Ovary (tissue), 9 donors: ENCODE results near the gene MSMB. TPM values are rescaled to one million over a fixed set of nuclear protein-coding genes. Genes with fewer than 3 reads are reported as not detected.

Experiments
- DNase-seq, 5 donors: peaks; one replicate each; pipeline ENCODE4 v3.0.0-alpha.2; 2019 to 2020
- H3K27ac ChIP-seq, 2 donors: fragments of 200-600 bp; one replicate each; pipeline versions ENCODE4 v1.5.1 to v1.8.0; 2019 to 2022
- H3K27me3 ChIP-seq: fragments of 200-600 bp; one replicate; pipeline ENCODE4 v1.8.0; 2022
- H3K36me3 ChIP-seq: fragments of 200-600 bp; sonication (generic); one replicate; pipeline ENCODE4 v1.5.1; 2019
- H3K4me1 ChIP-seq: one replicate; pipeline ENCODE4 v1.8.1; 2013; ENCODE audit warnings: mild to moderate bottlenecking, moderate library complexity; ENCODE audit not compliant: insufficient read depth
- H3K4me3 ChIP-seq: fragments of 200-600 bp; sonication (generic); one replicate; pipeline ENCODE4 v1.5.1; 2017
- H3K9me3 ChIP-seq, 2 donors: fragments of 200-600 bp in 1 of 2; sonication (generic) in 1 of 2; one replicate each; pipeline versions ENCODE4 v1.5.1 to v1.8.1; 2013 to 2019; ENCODE audit warnings: mild to moderate bottlenecking in 1 of 2, moderate library complexity in 1 of 2
- EP300 ChIP-seq: sonication (generic); formaldehyde crosslinking; IDR thresholded peaks from one replicate; pipeline ENCODE4 v1.6.1; 2017; ENCODE audit warnings: antibody characterized with exemption
- POLR2A ChIP-seq: fragments of 450-650 bp; IDR thresholded peaks from one replicate; pipeline ENCODE4 v1.6.1; 2017; ENCODE audit warnings: antibody characterized with exemption, mild to moderate bottlenecking, moderate library complexity
- WGBS, 3 donors: extraction: QIAGEN DNeasy Blood & Tissue Kit in 1 of 3; methylation state at CpG; one replicate each; pipeline versions ENCODE4 v1.1.5 to v1.1.7; 2013 to 2017; 5-methylcytosine and 5-hydroxymethylcytosine counted together
- intact Hi-C, 4 donors: fragments of 100-400 bp; cut with DNase I; formaldehyde crosslinking; loops; one replicate each; pipeline versions ENCODE4 v1.11.0 to v1.15.1; 2022 to 2023
- polyA plus RNA-seq, 2 donors: library from polyadenylated mRNA; stranded (reverse); fragments of 200-250 nt in 1 of 2; fragments of 350-450 nt in 1 of 2; fragmentation: Illumina TruSeq in 1 of 2; extraction: RNeasy Lipid Tissue Mini Kit (QIAGEN cat#74804) in 1 of 2; gene quantifications; one replicate each; pipeline ENCODE4 v1.2.3, GENCODE V29; 2013 to 2014
- total RNA-seq, 7 donors: library from RNA; depleted of rRNA in 2 of 7; stranded (reverse); fragments of >200 nt in 2 of 7; fragmentation: NEBNext Ultra II Directional in 3 of 7; extraction: Animal tissue kit (Norgen Biotek cat#: 25700) in 3 of 7; gene quantifications; one replicate each; pipeline versions ENCODE4 v1.1.0 to v1.2.4, GENCODE V29; 2016 to 2023
- TF ChIP-seq, protein P1 (sequence below), 3 donors: fragments of 450-650 bp in 2 of 3; fragments of 200-600 bp in 1 of 3; IDR thresholded peaks; one replicate each; pipeline versions ENCODE4 v1.5.1 to v1.8.0; 2016 to 2022; ENCODE audit warnings: antibody characterized with exemption in 3 of 3, mild to moderate bottlenecking in 1 of 3
- donor health status: DM: no; HTN: no; CAD: no; lungs with moderate emphysema.
- donor health status: DM: no; HTN: no; CAD: no.
- donor health status: Bipolar disorder and iron deficiency.
- donor health status: DM: yes; HTN: yes; CAD: no.
- donor health status: DM: no; HTN: no; CAD: no.
- donor health status: DM: yes; HTN: yes; CAD: no.

MSMB gene
- total and polyA plus RNA-seq, 9 donors: not detected

DNA sequence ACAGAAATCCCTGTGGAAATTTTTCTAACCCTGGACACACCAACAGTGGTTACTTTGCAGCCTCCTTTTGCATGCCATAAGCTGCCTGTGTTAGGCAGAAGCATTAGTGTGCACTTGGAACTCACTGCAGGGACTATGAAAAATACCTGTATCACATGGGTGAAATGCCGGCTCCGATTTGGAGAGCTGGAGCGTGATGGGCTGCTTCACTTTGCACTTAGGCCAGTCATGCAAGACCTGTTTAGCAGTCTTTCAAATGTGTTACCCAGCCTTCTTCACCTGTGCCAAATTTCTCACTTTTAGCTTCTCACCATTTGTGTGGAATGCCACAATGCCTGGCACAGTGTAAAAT is 26.9 kb downstream of the MSMB start:
- no peak overlapping the region for H3K27ac ChIP-seq
- no peaks in the 10 kb centered on the region for H3K36me3 ChIP-seq
- H3K4me3 ChIP-seq: no peak overlapping the region
- TF ChIP-seq, protein P1, sequence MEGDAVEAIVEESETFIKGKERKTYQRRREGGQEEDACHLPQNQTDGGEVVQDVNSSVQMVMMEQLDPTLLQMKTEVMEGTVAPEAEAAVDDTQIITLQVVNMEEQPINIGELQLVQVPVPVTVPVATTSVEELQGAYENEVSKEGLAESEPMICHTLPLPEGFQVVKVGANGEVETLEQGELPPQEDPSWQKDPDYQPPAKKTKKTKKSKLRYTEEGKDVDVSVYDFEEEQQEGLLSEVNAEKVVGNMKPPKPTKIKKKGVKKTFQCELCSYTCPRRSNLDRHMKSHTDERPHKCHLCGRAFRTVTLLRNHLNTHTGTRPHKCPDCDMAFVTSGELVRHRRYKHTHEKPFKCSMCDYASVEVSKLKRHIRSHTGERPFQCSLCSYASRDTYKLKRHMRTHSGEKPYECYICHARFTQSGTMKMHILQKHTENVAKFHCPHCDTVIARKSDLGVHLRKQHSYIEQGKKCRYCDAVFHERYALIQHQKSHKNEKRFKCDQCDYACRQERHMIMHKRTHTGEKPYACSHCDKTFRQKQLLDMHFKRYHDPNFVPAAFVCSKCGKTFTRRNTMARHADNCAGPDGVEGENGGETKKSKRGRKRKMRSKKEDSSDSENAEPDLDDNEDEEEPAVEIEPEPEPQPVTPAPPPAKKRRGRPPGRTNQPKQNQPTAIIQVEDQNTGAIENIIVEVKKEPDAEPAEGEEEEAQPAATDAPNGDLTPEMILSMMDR (IDR thresholded peaks at IDR 0.05): no peak
- no peak for TF ChIP-seq POLR2A
- no peak for TF ChIP-seq EP300
- DNase-seq: no peak
- WGBS, 3 donors: 89 to 95% (median 91%) methylated on average over 3 of the region's 3 CpGs
- no peaks in the 10 kb centered on the region for H3K9me3 ChIP-seq
- no peaks in the 10 kb centered on the region for H3K27me3 ChIP-seq
- intact Hi-C loops: no loop called here
- H3K4me1 ChIP-seq: peaks cover 11% of the 10 kb centered on the region

DNA sequence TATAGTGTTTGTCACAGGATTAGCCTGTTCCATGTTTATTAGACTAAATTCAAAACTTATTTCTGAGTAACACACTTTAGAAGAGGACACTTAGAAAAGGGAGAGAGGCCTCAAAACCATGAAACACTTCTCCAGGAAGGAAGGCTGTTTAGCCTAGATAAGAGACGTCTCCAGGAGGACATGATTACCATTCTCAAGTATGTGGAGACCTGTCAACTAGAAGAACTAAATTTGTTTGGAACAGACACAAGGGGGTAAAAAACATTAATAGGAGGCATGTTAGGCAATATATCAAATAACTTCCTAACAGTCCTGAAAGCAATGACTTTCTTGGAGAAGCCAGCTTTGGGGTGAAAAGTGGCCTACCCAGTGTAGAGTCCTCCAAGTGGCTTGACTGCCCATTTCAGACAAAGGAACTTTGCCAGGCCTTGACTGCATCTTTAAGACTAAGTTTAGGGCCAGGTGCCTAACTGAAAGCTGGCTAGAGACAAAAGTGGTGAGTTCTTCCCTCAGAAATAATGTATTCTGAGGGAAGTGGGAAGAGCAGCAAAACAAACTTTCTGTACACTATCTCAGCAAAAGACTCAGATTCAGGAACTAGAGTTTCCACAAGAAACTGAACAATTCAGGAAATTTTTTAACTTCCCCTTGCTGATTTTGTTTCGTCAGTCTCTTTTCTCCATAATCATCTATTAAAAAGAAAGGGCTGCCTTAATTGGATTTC is 27.5 kb downstream of the MSMB start:
- intact Hi-C loops: no loop called here

DNA sequence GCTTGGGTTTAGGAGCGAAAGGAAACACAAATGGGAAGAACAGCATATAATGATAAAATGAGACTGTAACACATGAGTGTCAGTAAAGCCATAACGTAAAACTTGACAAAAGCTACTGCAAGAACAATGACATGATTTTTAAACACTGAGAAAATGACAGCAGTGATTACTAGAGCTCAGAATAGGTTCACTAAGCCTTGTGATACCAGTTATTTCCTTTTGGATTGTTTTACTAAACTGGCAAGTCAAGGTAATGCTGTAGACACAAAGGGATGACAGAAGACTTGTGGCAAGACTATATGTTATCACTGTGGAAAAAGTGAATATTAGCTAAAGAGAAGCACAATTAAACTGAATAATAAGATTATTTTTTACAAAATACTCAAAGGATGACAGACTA is 28.3 kb downstream of the MSMB start:
- intact Hi-C loops: no loop called here
- Histone ChIP-seq H3K4me3 (no peak overlapping the region), H3K36me3 (no peaks in the 10 kb centered on the region), H3K27me3 (no peaks in the 10 kb centered on the region), H3K9me3 (no peaks in the 10 kb centered on the region), H3K27ac (no peak overlapping the region), H3K4me1 (peaks cover 11% of the 10 kb centered on the region)
- TF ChIP-seq POLR2A (no peak), EP300 (no peak)
- TF ChIP-seq, protein P1 (IDR thresholded peaks at IDR 0.05): no peak
- no peak for DNase-seq
- WGBS, 3 donors: 94 to 95% (median 95%) methylated on average over 2 of the region's 2 CpGs

More for the DNA sequence above, 27.5 kb downstream of the MSMB start:
- Histone ChIP-seq H3K9me3 (no peaks in the 10 kb centered on the region), H3K36me3 (no peaks in the 10 kb centered on the region), H3K4me1 (peaks cover 11% of the 10 kb centered on the region), H3K4me3 (no peak overlapping the region), H3K27me3 (no peaks in the 10 kb centered on the region), H3K27ac (no peak overlapping the region)
- WGBS, 3 donors: 46 to 54% (median 51%) methylated on average over 2 of the region's 2 CpGs
- TF ChIP-seq POLR2A (no peak), EP300 (no peak)
- TF ChIP-seq, protein P1 (IDR thresholded peaks at IDR 0.05): no peak
- no peak for DNase-seq

DNA sequence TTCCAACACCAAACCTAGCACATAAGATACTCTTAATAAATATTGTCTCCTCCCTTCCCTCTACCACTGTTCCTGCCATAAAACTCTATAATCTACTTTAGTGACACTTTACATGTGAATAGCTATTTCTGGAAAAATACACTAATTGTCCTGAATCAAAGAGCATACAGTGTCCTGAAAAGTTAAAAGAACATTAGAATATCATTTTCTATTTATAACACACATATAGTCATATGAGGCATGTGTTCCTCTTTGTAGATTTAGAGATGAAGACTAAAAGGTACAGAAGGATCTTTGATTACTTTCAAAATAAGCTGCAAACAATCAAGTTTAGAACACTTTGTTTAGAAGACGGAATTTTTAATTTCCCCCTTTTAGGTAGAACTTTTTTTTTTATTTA is 29.3 kb downstream of the MSMB start:
- Histone ChIP-seq H3K36me3 (no peaks in the 10 kb centered on the region), H3K27ac (no peak overlapping the region), H3K9me3 (no peaks in the 10 kb centered on the region), H3K4me1 (peaks cover 7% of the 10 kb centered on the region), H3K27me3 (no peaks in the 10 kb centered on the region), H3K4me3 (no peak overlapping the region)
- intact Hi-C loops: no loop called here
- WGBS, 3 donors: 88 to 96% (median 96%) methylated on average over 1 of the region's 1 CpG
- TF ChIP-seq, protein P1 (IDR thresholded peaks at IDR 0.05): no peak
- TF ChIP-seq EP300 (no peak), POLR2A (no peak)
- DNase-seq: no peak
